ENCODE measurements around the gene SFT2D3. TPM values are rescaled to one million over a fixed set of nuclear protein-coding genes. Genes with fewer than 3 reads are reported as not detected.

SFT2D3 gene
- total and polyA plus RNA-seq, 2 experiments from 2014 or later, result 0.13 to 9.3 TPM

DNA sequence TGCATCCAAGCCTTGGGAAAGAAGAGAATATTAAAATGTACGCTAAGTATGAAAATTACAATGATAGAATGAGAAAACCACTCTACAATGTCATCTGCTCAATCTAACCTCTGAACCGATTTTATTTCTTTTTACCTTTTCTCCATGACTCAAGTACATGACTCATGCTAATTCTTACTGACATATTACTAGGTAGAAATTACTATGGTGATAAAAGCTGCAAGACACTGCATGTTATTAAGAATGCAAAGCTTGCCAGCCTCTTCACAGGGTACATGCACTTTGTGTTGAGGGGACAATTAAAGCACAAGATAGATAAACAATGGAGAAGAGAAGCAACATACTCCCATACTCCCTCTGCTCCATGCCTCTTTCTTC, 20.7 kb downstream of the SFT2D3 start:
- H3K27me3 ChIP-seq, result no peaks in the 10 kb centered on the region
- H3K9me3 ChIP-seq (ENCODE audit: low read depth), result no peaks in the 10 kb centered on the region
- no peak overlapping the region for H3K4me3 ChIP-seq
- TF ChIP-seq, protein P1, sequence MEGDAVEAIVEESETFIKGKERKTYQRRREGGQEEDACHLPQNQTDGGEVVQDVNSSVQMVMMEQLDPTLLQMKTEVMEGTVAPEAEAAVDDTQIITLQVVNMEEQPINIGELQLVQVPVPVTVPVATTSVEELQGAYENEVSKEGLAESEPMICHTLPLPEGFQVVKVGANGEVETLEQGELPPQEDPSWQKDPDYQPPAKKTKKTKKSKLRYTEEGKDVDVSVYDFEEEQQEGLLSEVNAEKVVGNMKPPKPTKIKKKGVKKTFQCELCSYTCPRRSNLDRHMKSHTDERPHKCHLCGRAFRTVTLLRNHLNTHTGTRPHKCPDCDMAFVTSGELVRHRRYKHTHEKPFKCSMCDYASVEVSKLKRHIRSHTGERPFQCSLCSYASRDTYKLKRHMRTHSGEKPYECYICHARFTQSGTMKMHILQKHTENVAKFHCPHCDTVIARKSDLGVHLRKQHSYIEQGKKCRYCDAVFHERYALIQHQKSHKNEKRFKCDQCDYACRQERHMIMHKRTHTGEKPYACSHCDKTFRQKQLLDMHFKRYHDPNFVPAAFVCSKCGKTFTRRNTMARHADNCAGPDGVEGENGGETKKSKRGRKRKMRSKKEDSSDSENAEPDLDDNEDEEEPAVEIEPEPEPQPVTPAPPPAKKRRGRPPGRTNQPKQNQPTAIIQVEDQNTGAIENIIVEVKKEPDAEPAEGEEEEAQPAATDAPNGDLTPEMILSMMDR (IDR thresholded peaks at IDR 0.05; ENCODE audit: low read depth, low read length), result no peak
- H3K27ac ChIP-seq, result peak overlapping the region; percentile 52
- peaks cover 17% of the 10 kb centered on the region for H3K4me1 ChIP-seq (ENCODE audit: low read depth)
- DNase-seq (ENCODE audit: low read depth in 1 of 2, low spot score in 1 of 2), result no peak
- peaks cover 9% of the 10 kb centered on the region for H3K36me3 ChIP-seq

DNA sequence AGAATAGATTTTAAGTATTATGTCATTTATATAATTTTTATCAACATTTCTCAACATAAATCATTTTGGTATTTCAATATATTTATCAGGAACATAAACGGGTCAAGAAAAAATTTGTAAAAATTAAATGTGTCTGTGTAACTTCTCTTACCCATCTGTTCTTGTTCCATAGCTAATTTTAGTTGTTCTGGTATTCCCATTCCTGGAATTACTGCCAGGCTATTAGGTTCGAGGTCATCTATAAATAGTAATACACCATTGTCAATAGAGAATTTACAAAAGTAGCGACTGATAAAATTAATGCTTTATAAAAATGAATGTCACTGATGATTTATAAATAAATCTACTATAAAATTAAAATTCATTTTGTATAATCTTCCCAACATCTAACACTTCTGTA, 21.5 kb downstream of the SFT2D3 start:
- peaks cover 9% of the 10 kb centered on the region for H3K36me3 ChIP-seq
- no peaks in the 10 kb centered on the region for H3K9me3 ChIP-seq (ENCODE audit: low read depth)
- no peak for DNase-seq (ENCODE audit: low read depth in 1 of 2, low spot score in 1 of 2)
- TF ChIP-seq, protein P1 (IDR thresholded peaks at IDR 0.05; ENCODE audit: low read depth, low read length), result no peak
- no peak overlapping the region for H3K4me3 ChIP-seq
- H3K27me3 ChIP-seq, result no peaks in the 10 kb centered on the region
- H3K27ac ChIP-seq, result no peak overlapping the region
- peaks cover 17% of the 10 kb centered on the region for H3K4me1 ChIP-seq (ENCODE audit: low read depth)

DNA sequence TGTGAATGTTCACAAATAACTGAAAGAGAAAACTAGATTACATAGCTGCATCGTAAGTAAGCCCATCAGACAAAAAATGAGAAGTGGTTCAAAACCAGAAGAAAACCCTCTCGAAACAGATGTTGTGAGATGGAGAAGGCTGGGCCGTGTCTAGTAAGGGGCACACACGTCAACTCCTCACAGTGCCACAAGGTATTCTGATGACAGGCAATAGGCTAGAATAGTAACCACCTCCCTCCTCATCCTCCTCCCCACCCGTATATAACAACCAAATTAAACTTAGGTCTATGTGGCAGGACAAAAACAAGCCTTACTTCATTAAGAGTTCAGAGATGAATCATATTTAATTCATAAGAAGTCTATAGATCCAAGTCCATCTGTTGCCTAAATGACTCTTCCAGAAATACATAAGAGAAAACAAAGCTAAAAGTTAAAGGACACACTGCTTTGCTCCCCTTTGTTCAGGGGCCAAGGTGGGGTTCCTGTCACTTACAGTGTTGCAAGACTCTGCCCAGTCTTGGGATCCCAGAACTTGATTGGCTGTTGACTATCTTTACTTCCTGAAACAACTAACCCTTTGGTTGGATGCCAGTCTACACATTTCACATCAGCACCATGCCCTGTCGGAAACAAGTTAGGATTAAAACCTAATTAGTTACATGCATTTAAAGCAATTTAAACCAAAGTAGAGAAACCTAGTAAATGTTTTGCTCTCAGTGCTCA, 25.0 kb downstream of the SFT2D3 start:
- DNase-seq (ENCODE audit: low read depth in 1 of 2, low spot score in 1 of 2), result no peak
- Histone ChIP-seq H3K4me3 (no peak overlapping the region), H3K9me3 (ENCODE audit: low read depth) (no peaks in the 10 kb centered on the region), H3K36me3 (no peaks in the 10 kb centered on the region), H3K27ac (no peak overlapping the region), H3K27me3 (no peaks in the 10 kb centered on the region), H3K4me1 (ENCODE audit: low read depth) (peaks cover 27% of the 10 kb centered on the region)
- TF ChIP-seq, protein P1 (IDR thresholded peaks at IDR 0.05; ENCODE audit: low read depth, low read length), result no peak

DNA sequence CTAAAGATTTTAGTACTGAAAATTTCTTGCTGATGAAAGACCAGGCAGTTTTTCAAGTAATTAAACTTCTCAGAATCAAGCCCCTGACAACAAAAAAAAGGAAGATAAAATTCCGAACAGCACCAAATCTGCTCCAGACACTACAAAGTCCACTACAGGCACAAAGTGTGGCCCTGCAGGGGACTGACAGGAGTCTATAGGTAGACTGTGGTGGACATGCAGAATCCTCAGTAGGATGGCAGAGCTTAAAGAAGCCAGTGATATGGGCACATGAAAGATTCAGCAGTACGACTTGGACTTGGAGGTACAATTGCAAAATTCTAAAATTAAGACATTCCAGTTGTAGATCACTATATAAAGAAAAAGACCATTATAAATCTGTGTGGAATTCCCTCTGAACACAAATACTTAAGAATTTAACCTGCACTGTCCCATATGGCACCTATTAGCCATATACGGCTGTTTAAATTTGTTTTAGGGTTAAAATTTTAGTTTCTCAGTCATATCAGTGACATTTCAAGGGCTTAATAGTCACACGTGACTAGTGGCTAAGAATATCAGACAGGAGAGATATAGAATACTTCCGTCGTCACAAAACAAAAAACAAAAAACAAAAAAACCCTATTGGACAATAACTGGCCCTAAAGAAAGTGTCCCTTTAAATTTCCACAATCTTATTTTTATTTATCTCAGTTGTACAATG, 32.0 kb downstream of the SFT2D3 start:
- Histone ChIP-seq H3K4me3 (no peak overlapping the region), H3K36me3 (no peaks in the 10 kb centered on the region), H3K27ac (peak overlapping the region; percentile 78), H3K4me1 (ENCODE audit: low read depth) (peaks cover 33% of the 10 kb centered on the region), H3K9me3 (ENCODE audit: low read depth) (no peaks in the 10 kb centered on the region), H3K27me3 (no peaks in the 10 kb centered on the region)
- no peak for DNase-seq (ENCODE audit: low read depth in 1 of 2, low spot score in 1 of 2)
- TF ChIP-seq, protein P1 (IDR thresholded peaks at IDR 0.05; ENCODE audit: low read depth, low read length), result no peak

DNA sequence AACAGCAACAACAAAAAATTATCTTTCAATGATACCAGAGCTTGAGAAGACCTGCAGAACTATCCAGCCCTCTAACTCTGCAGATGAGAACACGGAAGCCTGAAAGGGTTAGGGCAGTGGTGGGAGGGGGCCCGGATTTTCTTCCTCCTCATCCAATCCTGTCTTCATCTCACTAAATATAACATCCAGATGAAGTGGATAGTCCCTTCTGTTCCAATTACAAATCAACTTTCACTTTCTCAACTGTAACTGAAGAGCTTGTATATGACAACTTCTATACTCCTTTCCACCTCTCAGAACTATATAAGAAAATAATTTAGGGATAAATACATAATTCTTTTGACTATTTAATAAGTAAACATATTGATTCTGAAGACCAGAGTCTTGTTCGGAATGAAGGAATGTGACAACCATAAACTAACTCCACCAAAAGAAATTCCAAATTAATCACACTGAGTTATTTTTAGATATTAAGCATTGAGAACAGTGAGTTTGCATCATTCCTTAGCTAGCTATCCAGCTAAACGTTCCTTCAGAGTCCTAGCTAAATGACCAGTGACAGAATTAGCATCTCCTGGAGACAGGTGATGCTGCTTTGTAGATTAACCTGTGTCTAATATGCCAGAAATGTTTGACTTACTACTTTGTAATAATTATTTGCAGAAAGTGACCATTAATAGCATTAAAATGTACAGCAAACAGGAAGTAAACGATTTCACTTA, 32.7 kb downstream of the SFT2D3 start:
- H3K9me3 ChIP-seq (ENCODE audit: low read depth), result no peaks in the 10 kb centered on the region
- TF ChIP-seq, protein P1 (IDR thresholded peaks at IDR 0.05; ENCODE audit: low read depth, low read length), result no peak
- peak overlapping the region; percentile 78 for H3K27ac ChIP-seq
- H3K4me3 ChIP-seq, result no peak overlapping the region
- DNase-seq (ENCODE audit: low read depth in 1 of 2, low spot score in 1 of 2), result peak; percentile 18 to 28
- peaks cover 29% of the 10 kb centered on the region for H3K4me1 ChIP-seq (ENCODE audit: low read depth)
- no peaks in the 10 kb centered on the region for H3K27me3 ChIP-seq
- H3K36me3 ChIP-seq, result no peaks in the 10 kb centered on the region
